ENCODE data around the gene ATP6V0E2.

The ATP6V0E2 gene

DNA sequence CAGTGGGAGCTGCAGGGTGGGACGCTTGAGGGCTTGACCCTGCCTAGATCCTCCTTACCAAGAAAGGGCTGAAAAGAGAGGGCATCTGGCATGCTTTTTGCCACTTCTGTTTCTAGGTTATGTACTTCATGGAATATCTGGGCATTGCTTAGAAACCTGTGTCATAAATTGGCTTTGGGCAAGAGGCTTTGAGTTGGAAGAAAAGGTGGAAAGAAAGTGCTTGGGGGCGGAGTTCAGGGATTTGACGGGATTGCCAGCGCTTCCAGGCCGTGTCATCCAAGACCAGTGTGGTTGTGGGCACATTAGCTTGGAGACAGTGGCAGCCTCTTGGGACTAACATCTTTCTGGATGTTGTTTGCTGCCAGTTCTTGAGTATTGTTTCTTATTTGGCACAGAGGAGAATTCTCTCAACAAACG is 34.8 kb upstream of the ATP6V0E2 start:
- no peak for DNase-seq (ENCODE audit: low spot score)

- no peak for DNase-seq (ENCODE audit: low spot score)
Observed at GRCh38 chr7:149839933-149840332, 33.8 kb upstream of the ATP6V0E2 start.

- no peak for DNase-seq (ENCODE audit: low spot score)
Observed at GRCh38 chr7:149843566-149843965, 30.2 kb upstream of the ATP6V0E2 start.

DNA sequence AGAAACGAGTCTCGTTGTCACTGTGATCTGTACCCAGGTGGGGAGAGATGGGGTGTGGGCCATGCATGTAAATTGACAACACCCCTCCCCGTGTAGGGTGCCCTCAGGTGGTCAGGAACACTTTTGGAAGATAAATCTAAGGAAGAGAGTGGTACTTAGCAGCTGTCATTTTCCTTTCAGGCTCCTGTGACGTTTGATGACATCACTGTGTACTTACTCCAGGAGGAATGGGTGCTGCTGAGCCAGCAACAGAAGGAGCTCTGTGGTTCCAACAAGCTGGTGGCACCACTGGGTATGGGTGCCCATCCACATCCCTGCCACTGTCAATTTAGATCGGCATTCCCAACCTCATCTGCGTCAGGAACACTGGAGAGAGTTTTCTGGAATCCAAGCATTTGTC is 29.3 kb upstream of the ATP6V0E2 start:
- no peak for DNase-seq (ENCODE audit: low spot score)

DNA sequence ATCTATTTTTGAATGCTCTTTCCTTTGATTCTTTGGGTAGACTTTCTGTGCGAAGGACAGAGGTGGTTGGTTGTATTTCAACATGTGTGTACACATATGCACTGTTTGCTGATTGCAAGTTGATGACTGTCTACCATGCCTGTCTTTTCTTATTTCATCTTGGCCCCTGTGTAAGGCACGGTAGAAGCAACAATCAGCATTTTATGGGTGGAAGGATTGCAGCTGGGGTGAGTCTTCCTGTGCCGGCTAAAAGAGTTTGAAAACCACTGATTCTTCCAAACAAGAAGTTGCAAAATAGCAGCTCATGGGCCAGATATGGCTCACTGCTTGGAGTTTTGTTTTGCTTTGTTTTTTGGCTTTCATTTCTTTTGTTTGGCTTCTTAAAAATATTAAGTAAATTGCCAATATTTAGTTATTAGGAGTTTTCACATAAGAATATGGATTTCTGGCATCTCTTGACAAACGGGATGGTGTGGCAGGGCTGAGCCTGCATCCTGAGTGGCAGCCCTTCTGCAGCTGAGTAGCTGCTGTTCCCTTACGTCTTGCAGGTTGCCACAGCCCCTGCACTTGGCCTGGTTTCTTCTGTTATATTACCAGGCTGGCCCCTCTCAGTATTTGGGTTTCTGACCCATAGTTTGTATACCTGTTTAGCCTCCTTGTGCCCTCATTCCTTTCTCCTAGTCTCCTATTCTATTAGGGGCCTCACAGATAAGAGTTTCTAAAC is 28.4 kb upstream of the ATP6V0E2 start:
- no peak for DNase-seq (ENCODE audit: low spot score)

DNA sequence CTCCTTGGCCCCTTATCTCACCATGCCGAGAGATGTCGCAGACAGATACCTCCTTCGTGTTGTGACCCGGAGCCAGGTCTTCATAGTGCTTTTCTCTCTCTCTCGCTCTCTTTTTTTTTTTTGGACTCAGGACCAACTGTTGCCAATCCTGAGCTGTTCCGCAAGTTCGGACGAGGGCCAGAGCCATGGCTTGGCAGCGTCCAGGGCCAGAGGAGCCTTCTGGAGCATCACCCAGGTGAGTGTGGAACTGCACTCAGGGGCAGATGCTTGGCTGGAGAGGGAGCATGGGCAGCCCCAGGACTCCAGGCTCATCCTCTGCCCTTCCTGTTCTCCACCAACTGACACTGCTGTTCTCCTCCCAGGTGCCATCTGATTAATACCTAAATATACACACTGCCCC is 27.7 kb upstream of the ATP6V0E2 start:
- DNase-seq (ENCODE audit: low spot score), result no peak

GRCh38 chr7:149846436-149847046 is 27.2 kb upstream of the ATP6V0E2 start:
- DNase-seq (ENCODE audit: low spot score), result no peak

DNA sequence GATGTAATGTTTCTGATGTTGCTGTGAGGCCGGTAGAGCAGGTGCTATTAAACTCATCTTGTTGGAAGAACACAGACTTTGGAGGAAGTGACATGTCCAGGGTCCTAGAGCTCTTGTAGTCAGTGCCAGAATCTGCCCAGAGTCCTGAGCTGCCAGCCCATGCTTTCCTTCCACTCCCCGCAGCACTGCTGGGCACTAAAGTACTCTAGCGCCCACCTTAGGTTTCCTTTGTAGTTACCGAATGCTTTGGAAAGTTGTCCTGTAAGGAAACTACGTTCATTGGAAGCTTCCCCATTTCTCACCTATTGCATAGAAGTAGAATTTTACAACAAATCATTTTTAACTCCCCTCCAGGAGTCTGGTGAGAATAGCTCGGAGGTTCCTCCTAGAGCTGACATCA is 24.6 kb upstream of the ATP6V0E2 start:
- DNase-seq (ENCODE audit: low spot score), result no peak

GRCh38 chr7:149850007-149850594 is 23.7 kb upstream of the ATP6V0E2 start:
- DNase-seq (ENCODE audit: low spot score), result no peak

- DNase-seq (ENCODE audit: low spot score), result no peak
Observed at GRCh38 chr7:149850716-149851115, 23.1 kb upstream of the ATP6V0E2 start.

DNA sequence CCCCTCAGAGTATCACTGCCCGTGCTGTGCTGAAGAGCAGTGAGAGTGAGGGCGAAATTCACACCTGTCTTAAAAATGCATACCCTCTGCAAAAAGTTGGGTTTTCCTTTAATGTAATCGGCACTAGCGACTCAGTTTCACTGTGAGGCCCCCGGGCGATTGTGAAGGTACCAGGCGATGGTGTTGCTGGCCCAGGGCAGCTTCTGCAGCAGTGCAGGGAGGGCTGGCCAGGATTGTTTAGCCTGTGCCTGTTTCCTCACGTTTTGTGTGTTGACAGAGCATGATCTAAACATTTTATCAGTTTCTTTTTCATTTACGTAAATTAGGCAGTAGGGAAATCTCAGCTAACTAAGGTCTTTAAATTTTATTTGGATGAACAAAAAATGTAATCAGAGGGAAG is 22.3 kb upstream of the ATP6V0E2 start:
- DNase-seq (ENCODE audit: low spot score), result no peak

GRCh38 chr7:149853157-149853556 is 20.6 kb upstream of the ATP6V0E2 start:
- DNase-seq (ENCODE audit: low spot score), result no peak

- no peak for DNase-seq (ENCODE audit: low spot score)
Observed at GRCh38 chr7:149854611-149855360, 19.0 kb upstream of the ATP6V0E2 start.

- no peak for DNase-seq (ENCODE audit: low spot score)
Observed at GRCh38 chr7:149855361-149856305, 18.1 kb upstream of the ATP6V0E2 start.

- DNase-seq (ENCODE audit: low spot score), result no peak
Observed at GRCh38 chr7:149856583-149856982, 17.2 kb upstream of the ATP6V0E2 start.

DNA sequence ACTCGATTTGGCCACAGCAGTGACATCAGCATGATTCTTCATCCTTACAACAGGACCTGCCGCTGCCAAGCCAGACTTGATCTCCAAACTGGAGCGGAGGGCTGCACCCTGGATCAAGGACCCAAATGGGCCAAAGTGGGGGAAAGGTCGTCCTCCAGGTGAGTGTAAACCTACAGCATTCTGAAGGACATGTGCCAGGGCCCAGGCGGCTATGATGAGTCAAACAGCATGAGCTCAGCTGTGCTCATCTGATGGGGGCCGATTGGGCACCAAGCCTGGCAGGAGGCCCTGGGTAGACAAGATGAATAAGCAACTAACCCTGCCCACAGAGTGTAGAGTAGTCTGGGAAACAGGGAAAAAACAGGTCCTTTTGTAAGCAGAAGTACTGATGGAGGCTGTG is 14.4 kb upstream of the ATP6V0E2 start:
- no peak for DNase-seq (ENCODE audit: low spot score)

DNA sequence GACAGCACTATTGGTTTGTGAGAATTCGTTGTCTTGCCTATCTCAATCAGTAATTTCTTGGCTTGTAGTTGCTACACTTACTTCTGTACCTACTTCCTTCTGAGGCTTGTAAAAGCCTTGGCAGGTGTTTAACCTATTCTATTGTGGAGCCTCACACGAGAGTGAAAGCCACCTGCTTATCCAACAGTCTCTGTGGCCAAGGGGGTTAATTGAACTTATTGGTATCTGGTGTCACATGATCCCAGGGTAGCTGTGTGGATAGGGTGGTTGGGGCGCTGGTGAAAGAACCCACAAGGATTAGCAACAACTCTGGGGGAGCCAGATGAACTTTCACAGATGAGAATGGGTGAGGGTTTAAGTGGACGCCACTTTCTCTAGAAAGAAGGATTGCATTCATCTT is 13.9 kb upstream of the ATP6V0E2 start:
- no peak for DNase-seq (ENCODE audit: low spot score)

GRCh38 chr7:149860821-149861727 is 12.7 kb upstream of the ATP6V0E2 start:
- no peak for DNase-seq (ENCODE audit: low spot score)

GRCh38 chr7:149861728-149862045 is 12.1 kb upstream of the ATP6V0E2 start:
- no peak for DNase-seq (ENCODE audit: low spot score)

DNA sequence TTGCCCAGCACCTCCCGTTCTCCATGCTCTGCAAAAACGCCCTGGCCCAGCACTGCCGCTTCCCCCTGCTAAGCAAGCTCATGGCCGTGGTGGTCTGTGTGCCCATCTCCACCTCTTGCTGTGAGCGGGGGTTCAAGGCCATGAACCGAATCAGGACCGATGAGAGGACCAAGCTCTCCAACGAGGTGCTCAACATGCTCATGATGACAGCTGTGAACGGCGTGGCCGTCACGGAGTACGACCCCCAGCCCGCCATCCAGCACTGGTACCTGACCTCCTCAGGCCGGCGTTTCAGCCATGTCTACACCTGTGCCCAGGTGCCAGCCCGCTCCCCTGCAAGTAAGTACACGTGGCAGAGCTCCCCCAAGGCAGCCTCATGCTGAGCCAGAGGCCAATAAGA is 11.6 kb upstream of the ATP6V0E2 start:
- DNase-seq (ENCODE audit: low spot score), result no peak

DNA sequence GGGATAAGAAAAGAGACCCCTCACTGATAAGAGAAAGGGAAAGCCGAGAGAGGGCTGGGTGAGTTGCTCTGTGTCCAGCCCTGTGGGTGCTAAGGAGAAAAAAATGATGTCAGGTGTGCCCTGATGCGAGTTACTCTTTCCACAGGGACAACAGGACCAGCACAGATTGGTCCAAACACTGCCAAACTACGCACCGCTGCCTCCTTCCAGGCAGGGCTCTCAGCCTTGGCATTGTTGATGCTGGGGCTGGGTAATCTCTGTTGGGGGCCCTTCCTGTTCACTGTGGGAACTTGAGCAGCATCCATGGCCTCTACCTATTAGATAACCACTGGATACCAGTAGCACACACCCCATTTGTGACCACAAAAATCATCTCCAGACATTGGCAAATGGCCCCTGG is 10.3 kb upstream of the ATP6V0E2 start:
- no peak for DNase-seq (ENCODE audit: low spot score)

All from kidney capillary endothelial cell (primary cell).